CD4-positive, alpha-beta memory T cell (primary cell): ENCODE measurements around the gene DMXL2. TPM values are rescaled to one million over a fixed set of nuclear protein-coding genes. Genes with fewer than 3 reads are reported as not detected.

ENCODE experiments used
- CTCF ChIA-PET: fragments of 350-600 bp; sonication (Branson Sonifier 250); formaldehyde crosslinking; loops from one replicate; lab custom pipeline; 2021; ENCODE audit warnings: inconsistent platforms; ENCODE audit not compliant: partially characterized antibody; lab: Charles Lee
- POLR2A ChIA-PET: fragments of 350-600 bp; sonication (Branson Sonifier 250); formaldehyde crosslinking; loops from one replicate; lab custom pipeline; 2021; ENCODE audit not compliant: partially characterized antibody; lab: Charles Lee
- DNase-seq, 5 donors: peaks; one replicate each; pipeline versions ENCODE4 v3.0.0 to v3.0.0-alpha.2; 2020 to 2022; ENCODE audit warnings: mixed read lengths in 1 of 5
- H3K27ac ChIP-seq: one replicate; pipeline ENCODE4 v1.7.0; 2013; ENCODE audit warnings: low read depth, low read length
- H3K27me3 ChIP-seq: 2 replicates; pipeline ENCODE4 v1.7.0; 2013; ENCODE audit warnings: mild to moderate bottlenecking, low read length, moderate library complexity; ENCODE audit not compliant: insufficient read depth
- H3K36me3 ChIP-seq: 2 replicates; pipeline ENCODE4 v1.7.0; 2013; ENCODE audit warnings: mild to moderate bottlenecking, low read length, moderate library complexity; ENCODE audit not compliant: insufficient read depth
- H3K4me1 ChIP-seq: 2 replicates; pipeline ENCODE4 v1.7.0; 2013; ENCODE audit warnings: mild to moderate bottlenecking, low read length, moderate library complexity; ENCODE audit not compliant: insufficient read depth
- H3K4me3 ChIP-seq, 2 donors: one replicate each; pipeline ENCODE4 v1.7.0; 2013; ENCODE audit warnings: low read length in 2 of 2, mild to moderate bottlenecking in 1 of 2
- H3K9me3 ChIP-seq, 2 donors: one replicate each; pipeline ENCODE4 v1.7.0; 2013; ENCODE audit warnings: low read length in 2 of 2, control low read depth in 1 of 2; ENCODE audit not compliant: control insufficient read depth in 1 of 2
- H3K27ac Mint-ChIP-seq, 7 donors: one replicate each; pipeline ENCODE4 v1.8.0; 2020 to 2021; ENCODE audit warnings: mixed read lengths in 7 of 7, mild to moderate bottlenecking in 6 of 7, inconsistent platforms in 3 of 7, moderate library complexity in 3 of 7
- H3K27me3 Mint-ChIP-seq, 2 donors: one replicate each; pipeline ENCODE4 v1.8.0; 2020 to 2021; ENCODE audit warnings: mixed read lengths in 2 of 2
- H3K36me3 Mint-ChIP-seq, 2 donors: one replicate each; pipeline ENCODE4 v1.8.0; 2020 to 2021; ENCODE audit warnings: mixed read lengths in 2 of 2, inconsistent platforms in 1 of 2, mild to moderate bottlenecking in 1 of 2
- H3K4me1 Mint-ChIP-seq, 4 donors: one replicate each; pipeline ENCODE4 v1.8.0; 2020 to 2021; ENCODE audit warnings: mixed read lengths in 4 of 4, mild to moderate bottlenecking in 1 of 4
- H3K4me3 Mint-ChIP-seq, 8 donors: one replicate each; pipeline ENCODE4 v1.8.0; 2020 to 2021; ENCODE audit warnings: mixed read lengths in 8 of 8, mild to moderate bottlenecking in 7 of 8, moderate library complexity in 6 of 8, inconsistent platforms in 3 of 8
- H3K9me3 Mint-ChIP-seq, 8 donors: one replicate each; pipeline ENCODE4 v1.8.0; 2020 to 2021; ENCODE audit warnings: mixed read lengths in 8 of 8, mild to moderate bottlenecking in 5 of 8, inconsistent platforms in 3 of 8, moderate library complexity in 1 of 8
- intact Hi-C: fragments of 100-400 bp; cut with micrococcal nuclease; formaldehyde crosslinking; loops from one replicate; pipeline ENCODE4 v1.15.1; 2023
- polyA plus RNA-seq, 2 donors: library from polyadenylated mRNA; unstranded; fragments of 300-500 nt; fragmentation: Illumina TruSeq; gene quantifications; one replicate each; pipeline ENCODE4 v1.2.3, GENCODE V29; 2021
- total RNA-seq, 2 experiments: library from RNA; stranded (reverse); gene quantifications; one replicate each; pipeline ENCODE4 v1.2.3, GENCODE V29; 2021

The DMXL2 gene
- total and polyA plus RNA-seq, 4 experiments from 2014 or later, result 0.14 to 10.1 (median 4.3) TPM

DNA sequence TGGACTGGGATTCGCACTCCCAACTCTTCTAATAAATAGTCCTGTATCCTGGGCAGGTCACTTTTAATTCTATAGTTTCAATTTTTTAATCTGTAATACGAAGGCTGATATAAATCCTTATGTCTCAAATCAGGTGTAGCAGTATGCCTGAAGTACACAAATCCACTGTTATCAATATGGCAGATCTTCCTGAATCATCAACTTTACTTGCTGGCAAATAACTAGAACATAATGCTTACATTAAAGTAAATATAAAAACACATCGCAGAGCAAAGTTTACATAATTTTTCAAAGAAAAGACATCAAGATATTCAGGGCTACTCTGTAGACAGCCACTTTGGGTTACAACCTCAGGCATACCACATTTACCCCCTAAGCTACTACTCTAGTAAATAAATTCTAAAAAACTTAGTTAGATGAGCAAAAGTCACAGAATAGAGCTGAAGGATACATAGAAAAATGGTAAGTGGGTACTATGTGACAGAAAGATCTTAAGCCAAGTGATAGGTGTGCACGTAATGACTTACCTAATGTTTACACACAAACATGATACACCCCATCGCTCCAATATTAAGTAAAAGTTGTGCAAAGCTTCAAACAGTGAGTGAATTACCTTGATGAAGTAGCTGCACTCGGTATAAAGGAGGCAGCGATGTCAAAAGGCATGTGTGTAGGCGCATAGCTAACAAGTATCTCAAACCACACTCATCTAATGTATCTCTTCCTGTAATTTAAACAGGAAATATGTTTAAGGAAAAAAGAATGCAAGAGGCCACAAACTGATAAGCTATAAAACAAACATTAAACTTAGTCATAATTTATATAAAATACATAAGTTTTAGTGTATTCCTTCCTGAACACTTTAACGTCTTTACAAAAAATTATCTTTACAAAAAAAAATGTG, 127.9 kb downstream of the DMXL2 start:
- H3K4me3 ChIP-seq, result no peak overlapping the region
- H3K4me1 ChIP-seq, result no peaks in the 10 kb centered on the region
- peaks cover under 1 to 8% of the 10 kb centered on the region in 2 donors for H3K36me3 Mint-ChIP-seq
- ChIA-PET POLR2A (no interaction called here), CTCF (no interaction called here)
- no peaks in the 10 kb centered on the region for H3K27me3 Mint-ChIP-seq
- no peaks in the 10 kb centered on the region for H3K4me1 Mint-ChIP-seq
- no peak overlapping the region for H3K4me3 Mint-ChIP-seq
- H3K27ac Mint-ChIP-seq, result no peak overlapping the region
- no peak overlapping the region for H3K27ac ChIP-seq
- intact Hi-C loops, result no loop called here
- H3K9me3 Mint-ChIP-seq, result peaks cover 0 to 5% (median 0%) of the 10 kb centered on the region in 8 donors
- no peaks in the 10 kb centered on the region for H3K36me3 ChIP-seq
- H3K27me3 ChIP-seq, result no peaks in the 10 kb centered on the region
- no peak for DNase-seq
- no peaks in the 10 kb centered on the region for H3K9me3 ChIP-seq

DNA sequence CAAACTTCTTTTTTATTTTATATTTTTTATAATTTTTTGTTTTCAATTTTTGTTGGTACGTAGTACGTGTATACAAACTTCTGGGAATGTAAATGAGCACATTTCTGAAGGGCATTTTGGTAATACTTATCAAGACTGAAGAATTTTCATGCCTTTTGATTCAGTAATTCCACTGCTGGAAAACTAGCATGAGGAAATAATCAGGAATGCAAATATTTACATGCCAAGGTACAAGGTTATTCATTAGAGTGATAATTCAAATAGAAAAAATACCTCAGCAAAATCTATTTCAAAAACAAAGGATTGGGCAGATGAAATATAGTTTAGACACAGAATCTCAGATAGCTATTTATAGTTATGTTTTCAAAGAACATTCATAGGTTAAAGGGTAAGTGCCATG, 128.7 kb downstream of the DMXL2 start:
- intact Hi-C loops, result no loop called here
- H3K4me1 Mint-ChIP-seq, result no peaks in the 10 kb centered on the region
- DNase-seq, result no peak
- Histone ChIP-seq H3K4me1 (no peaks in the 10 kb centered on the region), H3K4me3 (no peak overlapping the region), H3K9me3 (no peaks in the 10 kb centered on the region), H3K27me3 (no peaks in the 10 kb centered on the region), H3K27ac (no peak overlapping the region), H3K36me3 (no peaks in the 10 kb centered on the region)
- no peaks in the 10 kb centered on the region for H3K27me3 Mint-ChIP-seq
- H3K4me3 Mint-ChIP-seq, result no peak overlapping the region
- peaks cover 0 to 2% (median 0%) of the 10 kb centered on the region in 8 donors for H3K9me3 Mint-ChIP-seq
- ChIA-PET POLR2A (no interaction called here), CTCF (no interaction called here)
- H3K27ac Mint-ChIP-seq, result no peak overlapping the region
- H3K36me3 Mint-ChIP-seq, result peaks cover 0 to 15% of the 10 kb centered on the region in 2 donors

DNA sequence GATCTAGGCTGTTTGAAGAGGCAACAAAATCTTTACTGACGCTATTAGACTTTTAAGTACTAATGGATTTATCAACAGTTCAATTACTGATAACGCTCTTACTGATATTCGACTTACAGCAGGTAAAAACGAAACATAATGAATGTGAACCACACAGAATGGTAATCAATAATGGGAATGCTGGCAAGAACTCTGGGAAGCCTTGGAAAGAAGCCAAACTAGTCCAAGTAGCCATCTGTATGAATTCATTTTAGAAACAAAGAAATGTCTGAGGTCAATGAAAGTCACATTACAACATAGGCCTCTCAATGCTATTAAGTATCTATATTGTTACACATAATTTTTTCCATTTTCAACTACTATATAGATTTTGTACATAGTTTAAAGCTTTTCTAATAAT, 130.0 kb downstream of the DMXL2 start:
- H3K4me3 ChIP-seq, result no peak overlapping the region
- no peak for DNase-seq
- CTCF ChIA-PET, result no interaction called here
- H3K4me1 ChIP-seq, result no peaks in the 10 kb centered on the region
- H3K27ac ChIP-seq, result no peak overlapping the region
- peaks cover 7 to 23% of the 10 kb centered on the region in 2 donors for H3K36me3 Mint-ChIP-seq
- no peaks in the 10 kb centered on the region for H3K9me3 ChIP-seq
- peaks cover 0 to 4% (median 0%) of the 10 kb centered on the region in 8 donors for H3K9me3 Mint-ChIP-seq
- POLR2A ChIA-PET, result no interaction called here
- H3K36me3 ChIP-seq, result no peaks in the 10 kb centered on the region
- no peaks in the 10 kb centered on the region for H3K27me3 Mint-ChIP-seq
- no peaks in the 10 kb centered on the region for H3K4me1 Mint-ChIP-seq
- no peaks in the 10 kb centered on the region for H3K27me3 ChIP-seq
- H3K27ac Mint-ChIP-seq, result no peak overlapping the region
- no peak overlapping the region for H3K4me3 Mint-ChIP-seq
- intact Hi-C loops, result no loop called here

DNA sequence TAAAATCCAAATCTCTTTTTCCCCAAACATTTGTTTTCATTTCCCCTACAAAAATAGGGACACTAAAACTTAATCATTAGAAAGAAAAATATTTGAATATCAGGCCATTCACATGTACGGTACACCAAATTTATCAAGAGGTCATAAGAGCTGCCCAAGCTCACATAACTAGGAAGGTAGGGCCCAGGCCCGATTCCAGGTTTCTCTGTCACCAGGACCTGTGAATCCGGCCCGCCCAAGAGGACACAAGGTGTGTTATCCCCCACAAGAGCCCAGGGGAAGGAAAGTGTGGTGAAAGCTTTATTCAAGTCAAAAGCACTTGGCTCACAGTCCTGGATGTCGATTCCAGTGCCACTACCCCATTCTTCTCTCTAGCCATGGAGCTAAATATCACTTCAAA, 130.6 kb downstream of the DMXL2 start:
- no peaks in the 10 kb centered on the region for H3K27me3 ChIP-seq
- Mint-ChIP-seq H3K4me1 (no peaks in the 10 kb centered on the region), H3K9me3 (peaks cover 0 to 4% (median 0%) of the 10 kb centered on the region in 8 donors), H3K4me3 (no peak overlapping the region), H3K36me3 (peaks cover 8 to 23% of the 10 kb centered on the region in 2 donors), H3K27me3 (no peaks in the 10 kb centered on the region), H3K27ac (no peak overlapping the region)
- CTCF ChIA-PET, result no interaction called here
- H3K9me3 ChIP-seq, result no peaks in the 10 kb centered on the region
- no peaks in the 10 kb centered on the region for H3K4me1 ChIP-seq
- no peaks in the 10 kb centered on the region for H3K36me3 ChIP-seq
- H3K27ac ChIP-seq, result no peak overlapping the region
- intact Hi-C loops, result no loop called here
- no peak overlapping the region for H3K4me3 ChIP-seq
- DNase-seq, result no peak
- POLR2A ChIA-PET, result no interaction called here

DNA sequence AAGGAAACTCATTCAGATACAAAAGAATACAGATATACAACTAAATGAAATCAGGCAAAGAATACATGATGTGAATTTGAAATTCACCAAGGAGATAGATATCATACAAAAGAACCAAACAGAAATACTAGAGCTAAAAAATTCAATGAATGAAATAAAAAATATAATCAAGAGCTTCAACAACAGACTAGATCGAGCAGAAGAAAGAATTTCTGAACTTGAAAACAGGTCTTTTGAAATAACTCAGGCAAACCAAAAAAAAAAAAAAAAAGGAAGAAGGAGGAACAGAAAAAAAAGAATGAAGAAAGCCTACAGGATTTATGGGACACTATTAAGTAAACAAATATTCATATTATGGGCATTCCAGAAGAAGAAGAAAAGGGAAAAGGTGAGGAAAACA, 137.8 kb downstream of the DMXL2 start:
- CTCF ChIA-PET, result interaction anchor here (0.7 kb wide), 1 partner anchor 150 kb away, joined by 3 read pairs; no protein-coding TSS in a partner anchor
- Mint-ChIP-seq H3K36me3 (peaks cover 24 to 25% of the 10 kb centered on the region in 2 donors), H3K4me3 (no peak overlapping the region), H3K27ac (no peak overlapping the region), H3K4me1 (peaks cover 0 to 1% (median 0%) of the 10 kb centered on the region in 4 donors), H3K27me3 (no peaks in the 10 kb centered on the region), H3K9me3 (peaks cover 0 to 30% (median 15%) of the 10 kb centered on the region in 8 donors)
- no peak for DNase-seq
- no peaks in the 10 kb centered on the region for H3K27me3 ChIP-seq
- intact Hi-C loops, result no loop called here
- no peak overlapping the region for H3K4me3 ChIP-seq
- no peaks in the 10 kb centered on the region for H3K4me1 ChIP-seq
- POLR2A ChIA-PET, result no interaction called here
- no peak overlapping the region for H3K27ac ChIP-seq
- no peaks in the 10 kb centered on the region for H3K9me3 ChIP-seq
- no peaks in the 10 kb centered on the region for H3K36me3 ChIP-seq

DNA sequence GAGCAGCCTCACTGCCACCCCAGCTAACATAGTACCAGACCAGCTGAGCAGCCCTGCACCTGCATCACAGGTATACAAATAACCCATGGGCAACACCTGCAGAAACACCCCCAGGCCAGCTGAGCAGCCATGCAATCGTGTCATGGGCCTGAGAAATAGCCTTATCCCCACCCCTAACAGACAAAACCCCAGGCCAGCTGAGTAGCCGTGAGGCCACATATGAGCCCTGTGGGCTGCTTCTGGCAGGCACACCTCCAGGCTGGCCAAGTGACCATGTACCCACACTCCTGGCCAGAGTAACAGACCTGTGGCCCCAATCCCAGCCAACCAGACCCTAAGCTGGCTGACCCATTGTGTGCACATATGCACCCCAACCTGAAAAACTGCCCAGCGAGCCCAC, 138.6 kb downstream of the DMXL2 start:
- H3K27me3 ChIP-seq, result no peaks in the 10 kb centered on the region
- H3K4me1 ChIP-seq, result no peaks in the 10 kb centered on the region
- H3K9me3 ChIP-seq, result no peaks in the 10 kb centered on the region
- DNase-seq, result peak in 1 of 5 donors; percentile 31
- Mint-ChIP-seq H3K9me3 (peaks cover 0 to 30% (median 15%) of the 10 kb centered on the region in 8 donors), H3K36me3 (peaks cover 18 to 25% of the 10 kb centered on the region in 2 donors), H3K4me1 (peaks cover 0 to 1% (median 0%) of the 10 kb centered on the region in 4 donors), H3K27ac (no peak overlapping the region), H3K27me3 (no peaks in the 10 kb centered on the region), H3K4me3 (no peak overlapping the region)
- intact Hi-C loops, result no loop called here
- CTCF ChIA-PET, result no interaction called here
- no peak overlapping the region for H3K4me3 ChIP-seq
- H3K36me3 ChIP-seq, result no peaks in the 10 kb centered on the region
- POLR2A ChIA-PET, result no interaction called here
- H3K27ac ChIP-seq, result no peak overlapping the region

DNA sequence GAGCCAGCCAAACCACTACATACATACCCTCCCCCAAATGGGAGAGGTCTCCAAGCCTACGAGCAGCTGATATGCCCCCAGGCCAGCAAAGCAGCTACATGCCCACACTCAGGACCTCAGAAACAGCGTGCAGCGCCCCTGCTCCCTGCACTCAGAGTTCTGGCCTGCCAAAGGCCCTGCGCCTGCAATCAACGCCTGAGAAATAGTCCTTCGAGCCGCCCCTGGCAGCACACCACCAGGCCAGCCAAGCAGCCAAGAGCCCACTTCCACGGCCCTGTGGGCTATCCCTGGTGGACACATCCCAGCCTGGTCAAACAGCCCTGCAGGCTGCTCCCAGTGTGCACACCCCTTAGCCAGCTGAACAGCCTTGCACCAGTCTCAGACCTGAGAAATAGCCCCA, 139.1 kb downstream of the DMXL2 start:
- CTCF ChIA-PET, result no interaction called here
- Mint-ChIP-seq H3K4me3 (no peak overlapping the region), H3K4me1 (peaks cover 0 to 1% (median 0%) of the 10 kb centered on the region in 4 donors), H3K36me3 (peaks cover 13 to 22% of the 10 kb centered on the region in 2 donors), H3K9me3 (peaks cover 0 to 30% (median 15%) of the 10 kb centered on the region in 8 donors), H3K27me3 (no peaks in the 10 kb centered on the region), H3K27ac (no peak overlapping the region)
- POLR2A ChIA-PET, result no interaction called here
- peak in 1 of 5 donors; percentile 27 for DNase-seq
- Histone ChIP-seq H3K4me1 (no peaks in the 10 kb centered on the region), H3K27me3 (no peaks in the 10 kb centered on the region), H3K27ac (no peak overlapping the region), H3K4me3 (no peak overlapping the region), H3K36me3 (no peaks in the 10 kb centered on the region), H3K9me3 (no peaks in the 10 kb centered on the region)
- intact Hi-C loops, result no loop called here
